Esophagus squamous epithelium (tissue), 4 donors: ENCODE data around the gene FOXE3.
"Not testable (repeated sequence)": the region's sequence is repeated elsewhere in the genome, so short reads cannot be mapped to it uniquely, and the experiment has no call there.

ENCODE experiments used
- POLR2A ChIP-seq, 4 donors: fragments of 450-650 bp; IDR thresholded peaks; one replicate each; pipeline ENCODE4 v1.6.1; 2017; ENCODE audit warnings: antibody characterized with exemption in 4 of 4, mild to moderate bottlenecking in 4 of 4, moderate library complexity in 3 of 4
- TF ChIP-seq, protein P1 (sequence below), 6 experiments: fragments of 450-650 bp in 4 of 6; fragments of 200-600 bp in 2 of 6; sonication (generic) in 2 of 6; IDR thresholded peaks; one replicate each; pipeline ENCODE4 v1.5.1; 2016 to 2019; ENCODE audit warnings: antibody characterized with exemption in 6 of 6, mild to moderate bottlenecking in 4 of 6, moderate library complexity in 4 of 6

DNA sequence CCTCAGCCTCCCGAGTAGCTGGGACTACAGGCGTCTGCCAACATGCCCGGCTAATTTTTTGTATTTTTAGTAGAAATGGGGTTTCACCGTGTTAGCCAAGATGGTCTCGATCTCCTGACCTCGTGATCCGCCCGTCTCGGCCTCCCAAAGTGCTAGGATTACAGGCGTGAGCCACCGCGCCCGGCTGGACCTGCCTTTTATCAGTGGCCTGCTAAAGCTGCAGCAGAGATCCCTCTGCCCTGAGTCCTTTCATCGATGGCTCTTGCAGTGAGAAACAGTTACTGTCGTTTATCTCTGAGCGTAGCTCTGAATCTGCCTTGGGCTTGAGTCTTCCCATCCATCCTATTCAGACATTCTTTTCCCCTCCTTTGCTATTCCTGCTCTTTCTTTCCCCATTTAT, 41.5 kb downstream of the FOXE3 start:
- not testable (repeated sequence) for TF ChIP-seq POLR2A (IDR thresholded peaks at IDR 0.05)
- TF ChIP-seq, protein P1, sequence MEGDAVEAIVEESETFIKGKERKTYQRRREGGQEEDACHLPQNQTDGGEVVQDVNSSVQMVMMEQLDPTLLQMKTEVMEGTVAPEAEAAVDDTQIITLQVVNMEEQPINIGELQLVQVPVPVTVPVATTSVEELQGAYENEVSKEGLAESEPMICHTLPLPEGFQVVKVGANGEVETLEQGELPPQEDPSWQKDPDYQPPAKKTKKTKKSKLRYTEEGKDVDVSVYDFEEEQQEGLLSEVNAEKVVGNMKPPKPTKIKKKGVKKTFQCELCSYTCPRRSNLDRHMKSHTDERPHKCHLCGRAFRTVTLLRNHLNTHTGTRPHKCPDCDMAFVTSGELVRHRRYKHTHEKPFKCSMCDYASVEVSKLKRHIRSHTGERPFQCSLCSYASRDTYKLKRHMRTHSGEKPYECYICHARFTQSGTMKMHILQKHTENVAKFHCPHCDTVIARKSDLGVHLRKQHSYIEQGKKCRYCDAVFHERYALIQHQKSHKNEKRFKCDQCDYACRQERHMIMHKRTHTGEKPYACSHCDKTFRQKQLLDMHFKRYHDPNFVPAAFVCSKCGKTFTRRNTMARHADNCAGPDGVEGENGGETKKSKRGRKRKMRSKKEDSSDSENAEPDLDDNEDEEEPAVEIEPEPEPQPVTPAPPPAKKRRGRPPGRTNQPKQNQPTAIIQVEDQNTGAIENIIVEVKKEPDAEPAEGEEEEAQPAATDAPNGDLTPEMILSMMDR (IDR thresholded peaks at IDR 0.05): not testable (repeated sequence)
